H4 (cell line): ENCODE measurements around the gene TIGD6. TPM values are rescaled to one million over a fixed set of nuclear protein-coding genes. Genes with fewer than 3 reads are reported as not detected.
"Not testable (repeated sequence)": the region's sequence is repeated elsewhere in the genome, so short reads cannot be mapped to it uniquely, and the experiment has no call there.

Experiments
- DNase-seq: peaks from one replicate; pipeline ENCODE4 v3.0.0-alpha.2; 2015; ENCODE audit warnings: low spot score
- total RNA-seq: library from RNA; depleted of rRNA; stranded (reverse); fragments of >200 nt; shearing (Covaris generic); gene quantifications from 2 replicates; pipeline ENCODE4 v1.2.3, GENCODE V29; 2014; rRNA removed

Gene TIGD6
- total RNA-seq, 1 experiment from 2014 or later: 7.4 TPM

GRCh38 chr5:149943177-149943949 lies 57.1 kb downstream of the TIGD6 start:
- DNase-seq: not testable (repeated sequence)

Other genes with a start within 250 kb of the TIGD6 start
- 0.02 TPM in 1 of 2 replicates, not detected in the other for gene PDE6A, start 55.9 kb downstream of the TIGD6 start, total RNA-seq
- gene SLC26A2, start 39.9 kb downstream of the TIGD6 start, total RNA-seq: 7.1 and 9.6 TPM in 2 replicates
- 19.0 and 21.1 TPM in 2 replicates for gene HMGXB3, start 85 bp upstream of the TIGD6 start, total RNA-seq
- gene CSF1R, start 85.9 kb upstream of the TIGD6 start, total RNA-seq: 0.02 TPM in 1 of 2 replicates, not detected in the other
- 21.6 and 30.1 TPM in 2 replicates for gene PDGFRB, start 155.2 kb upstream of the TIGD6 start, total RNA-seq
- gene CDX1, start 166.1 kb upstream of the TIGD6 start, total RNA-seq: not detected in 2 replicates
- not detected in 2 replicates for gene SLC6A7, start 189.4 kb upstream of the TIGD6 start, total RNA-seq